ENCODE data around the gene AUTS2. TPM values are rescaled to one million over a fixed set of nuclear protein-coding genes. Genes with fewer than 3 reads are reported as not detected.
A peak's percentile ranks its signal among the peaks of the same experiment; 100 is the strongest.

The AUTS2 gene
- total RNA-seq, 1 experiment from 2014 or later: 42.1 TPM

DNA sequence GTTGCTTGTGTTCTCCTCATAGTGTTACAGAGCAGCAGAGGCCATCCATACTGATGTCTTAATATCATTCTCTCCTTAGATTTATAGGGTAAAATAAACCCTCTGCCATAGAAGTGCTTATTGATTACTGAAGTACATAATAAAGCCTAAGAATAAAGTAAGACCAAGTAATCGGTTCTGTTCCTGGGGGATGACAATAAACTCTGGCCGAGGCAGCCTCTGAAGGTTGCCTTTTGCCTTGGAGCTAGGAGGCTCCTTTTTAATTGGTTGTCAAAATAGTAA lies 822.0 kb downstream of the AUTS2 start:
- Histone ChIP-seq H3K4me1 (ENCODE audit: insufficient read depth, low read length, poor library complexity, severe bottlenecking) (peaks cover 3% of the 10 kb centered on the region), H3K36me3 (ENCODE audit: insufficient read depth, low read length, poor library complexity, severe bottlenecking) (no peaks in the 10 kb centered on the region), H3K27ac (ENCODE audit: low read depth, low read length, poor library complexity, severe bottlenecking) (no peak overlapping the region), H3K4me3 (ENCODE audit: low read depth, low read length, poor library complexity, severe bottlenecking) (no peak overlapping the region), H3K9me3 (ENCODE audit: low read depth, low read length, poor library complexity, severe bottlenecking) (no peaks in the 10 kb centered on the region), H3K27me3 (replicated peaks; ENCODE audit: insufficient read depth, low read depth, low read length, poor library complexity) (no peaks in the 10 kb centered on the region)
- BruUV-seq (replicated peaks): no TSS peak
- TF ChIP-seq, protein P1, sequence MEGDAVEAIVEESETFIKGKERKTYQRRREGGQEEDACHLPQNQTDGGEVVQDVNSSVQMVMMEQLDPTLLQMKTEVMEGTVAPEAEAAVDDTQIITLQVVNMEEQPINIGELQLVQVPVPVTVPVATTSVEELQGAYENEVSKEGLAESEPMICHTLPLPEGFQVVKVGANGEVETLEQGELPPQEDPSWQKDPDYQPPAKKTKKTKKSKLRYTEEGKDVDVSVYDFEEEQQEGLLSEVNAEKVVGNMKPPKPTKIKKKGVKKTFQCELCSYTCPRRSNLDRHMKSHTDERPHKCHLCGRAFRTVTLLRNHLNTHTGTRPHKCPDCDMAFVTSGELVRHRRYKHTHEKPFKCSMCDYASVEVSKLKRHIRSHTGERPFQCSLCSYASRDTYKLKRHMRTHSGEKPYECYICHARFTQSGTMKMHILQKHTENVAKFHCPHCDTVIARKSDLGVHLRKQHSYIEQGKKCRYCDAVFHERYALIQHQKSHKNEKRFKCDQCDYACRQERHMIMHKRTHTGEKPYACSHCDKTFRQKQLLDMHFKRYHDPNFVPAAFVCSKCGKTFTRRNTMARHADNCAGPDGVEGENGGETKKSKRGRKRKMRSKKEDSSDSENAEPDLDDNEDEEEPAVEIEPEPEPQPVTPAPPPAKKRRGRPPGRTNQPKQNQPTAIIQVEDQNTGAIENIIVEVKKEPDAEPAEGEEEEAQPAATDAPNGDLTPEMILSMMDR (conservative IDR thresholded peaks at IDR 0.05; ENCODE audit: low read depth, low read length): no peak
- no peak for TF ChIP-seq EZH2 (IDR thresholded peaks at IDR 0.05; ENCODE audit: borderline replicate concordance, low read depth, low read length, poor library complexity, severe bottlenecking)
- DNase-seq (ENCODE audit: low spot score): no peak
- ChIA-PET CTCF (no interaction called here), POLR2A (ENCODE audit: low non-redundant PET) (no interaction called here)
- intact Hi-C loops (cut with micrococcal nuclease; ENCODE audit: unreplicated experiment): no loop called here

DNA sequence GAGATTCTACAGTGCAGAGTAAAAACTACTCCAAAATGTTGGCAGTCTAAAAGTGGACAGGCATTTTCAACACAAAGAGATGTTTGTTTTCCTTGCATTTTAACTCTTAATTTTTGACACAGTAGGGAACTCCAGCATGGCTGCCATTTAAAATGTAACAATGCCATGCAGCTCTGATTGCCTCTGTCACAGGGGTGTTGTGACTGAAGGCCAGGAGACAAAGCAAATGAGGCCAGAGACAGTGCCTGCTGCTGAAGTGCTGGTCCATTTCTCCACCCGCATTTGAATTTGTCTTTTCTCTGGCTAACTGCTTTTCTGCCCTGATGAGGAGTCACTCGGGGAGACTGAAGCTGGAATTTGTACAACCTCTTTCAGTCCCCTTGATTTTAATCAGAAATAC lies 823.0 kb downstream of the AUTS2 start:
- no peak overlapping the region for H3K4me3 ChIP-seq (ENCODE audit: low read depth, low read length, poor library complexity, severe bottlenecking)
- ChIA-PET CTCF (no interaction called here), POLR2A (ENCODE audit: low non-redundant PET) (no interaction called here)
- TF ChIP-seq, protein P1 (conservative IDR thresholded peaks at IDR 0.05; ENCODE audit: low read depth, low read length): no peak
- TF ChIP-seq EZH2 (IDR thresholded peaks at IDR 0.05; ENCODE audit: borderline replicate concordance, low read depth, low read length, poor library complexity, severe bottlenecking): no peak
- H3K27ac ChIP-seq (ENCODE audit: low read depth, low read length, poor library complexity, severe bottlenecking): no peak overlapping the region
- H3K4me1 ChIP-seq (ENCODE audit: insufficient read depth, low read length, poor library complexity, severe bottlenecking): peaks cover 3% of the 10 kb centered on the region
- no peaks in the 10 kb centered on the region for H3K36me3 ChIP-seq (ENCODE audit: insufficient read depth, low read length, poor library complexity, severe bottlenecking)
- no peaks in the 10 kb centered on the region for H3K9me3 ChIP-seq (ENCODE audit: low read depth, low read length, poor library complexity, severe bottlenecking)
- no TSS peak for BruUV-seq (replicated peaks)
- intact Hi-C loops (cut with micrococcal nuclease; ENCODE audit: unreplicated experiment): no loop called here
- peak; percentile 12 for DNase-seq (ENCODE audit: low spot score)
- H3K27me3 ChIP-seq (replicated peaks; ENCODE audit: insufficient read depth, low read depth, low read length, poor library complexity): no peaks in the 10 kb centered on the region

DNA sequence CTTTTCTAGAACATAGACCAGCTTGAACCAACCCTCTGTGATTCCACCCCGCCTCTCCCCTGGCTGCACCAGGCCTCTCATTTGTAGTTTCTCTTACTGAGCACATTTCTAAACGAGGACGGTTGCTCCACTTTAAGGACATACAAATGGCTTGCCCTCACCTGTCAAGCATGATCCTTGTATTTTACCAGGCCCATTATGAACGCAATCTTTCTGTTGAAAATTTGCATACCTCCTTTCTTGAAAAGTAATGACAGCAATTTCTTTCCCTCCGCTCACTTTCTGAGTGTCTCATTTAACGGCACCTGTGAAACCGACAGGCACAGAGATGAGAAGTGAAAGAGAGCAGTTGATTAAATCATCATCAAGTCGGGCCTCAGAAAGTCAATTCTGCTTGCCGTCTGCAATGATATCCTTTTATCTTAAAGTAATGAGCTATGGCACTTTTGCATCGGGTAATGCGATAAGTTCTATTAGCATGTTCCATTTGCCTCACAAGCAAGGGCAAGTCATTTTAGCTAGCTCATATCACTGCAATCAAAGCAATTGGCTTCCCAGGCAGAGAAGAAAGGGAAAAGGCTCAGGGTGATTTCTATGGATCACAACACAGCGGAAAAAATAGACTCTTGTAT lies 828.1 kb downstream of the AUTS2 start:
- Histone ChIP-seq H3K27ac (ENCODE audit: low read depth, low read length, poor library complexity, severe bottlenecking) (no peak overlapping the region), H3K36me3 (ENCODE audit: insufficient read depth, low read length, poor library complexity, severe bottlenecking) (no peaks in the 10 kb centered on the region), H3K4me1 (ENCODE audit: insufficient read depth, low read length, poor library complexity, severe bottlenecking) (no peaks in the 10 kb centered on the region), H3K9me3 (ENCODE audit: low read depth, low read length, poor library complexity, severe bottlenecking) (no peaks in the 10 kb centered on the region), H3K4me3 (ENCODE audit: low read depth, low read length, poor library complexity, severe bottlenecking) (no peak overlapping the region), H3K27me3 (replicated peaks; ENCODE audit: insufficient read depth, low read depth, low read length, poor library complexity) (no peaks in the 10 kb centered on the region)
- ChIA-PET CTCF (no interaction called here), POLR2A (ENCODE audit: low non-redundant PET) (no interaction called here)
- TF ChIP-seq, protein P1 (conservative IDR thresholded peaks at IDR 0.05; ENCODE audit: low read depth, low read length): no peak
- TF ChIP-seq EZH2 (IDR thresholded peaks at IDR 0.05; ENCODE audit: borderline replicate concordance, low read depth, low read length, poor library complexity, severe bottlenecking): no peak
- DNase-seq (ENCODE audit: low spot score): no peak
- intact Hi-C loops (cut with micrococcal nuclease; ENCODE audit: unreplicated experiment): no loop called here
- BruUV-seq (replicated peaks): no TSS peak

Measured in A673 (cell line).